ENCODE results near the gene SST. TPM values are rescaled to one million over a fixed set of nuclear protein-coding genes. Genes with fewer than 3 reads are reported as not detected.

SST gene
- total and polyA plus RNA-seq, 2 of the 8 experiments (the other 6 are each of a cell fraction or from before 2014, with no cell fraction given) = 0.50 TPM; not detected in 1

GRCh38 chr3:187702507-187703033 is 32.4 kb upstream of the SST start, which contains the start of gene RTP2:
Gene RTP2, minus strand, starts transcription at chr3:187702557. Its CDS starts 429 bp downstream, at chr3:187702128.
- Histone ChIP-seq H3K4me3 (ENCODE audit: extremely low read depth in 1 of 4, insufficient read depth in 2 of 4, low read depth in 3 of 4, low read length in 4 of 4) (no peak within 1 kb of the TSS), H2BK12ac (ENCODE audit: low read depth, low read length) (no peak within 1 kb of the TSS), H3K27me3 (replicated peaks in 1 of 4; ENCODE audit: control insufficient read depth in 3 of 4, extremely low read depth in 1 of 4, insufficient read depth in 3 of 4, low read length in 3 of 4) (no peaks in the 10 kb centered on the region), H2BK20ac (ENCODE audit: low read length) (no peak within 1 kb of the TSS), H3K79me1 (ENCODE audit: low read depth, low read length) (no peaks in the 10 kb centered on the region), H4K91ac (replicated peaks; ENCODE audit: insufficient read length, low read length) (no peak within 1 kb of the TSS), H4K5ac (ENCODE audit: insufficient read length, low read depth, low read length) (no peak within 1 kb of the TSS), H3K18ac (ENCODE audit: extremely low read depth, low read length) (no peak within 1 kb of the TSS), H4K20me1 (replicated peaks in 1 of 2; ENCODE audit: control insufficient read depth in 1 of 2, insufficient read depth in 2 of 2, low read length in 2 of 2) (no peaks in the 10 kb centered on the region), H3K9ac (replicated peaks in 1 of 4; ENCODE audit: extremely low read depth in 1 of 4, low read depth in 3 of 4, low read length in 3 of 4) (no peak within 1 kb of the TSS), H3K56ac (replicated peaks; ENCODE audit: insufficient read length, low read depth, low read length) (no peak within 1 kb of the TSS), H3K4ac (replicated peaks; ENCODE audit: insufficient read length, low read depth, low read length) (no peak within 1 kb of the TSS), H2BK15ac (ENCODE audit: low read length) (no peak within 1 kb of the TSS), H3K27ac (ENCODE audit: low read depth, low read length) (no peak within 1 kb of the TSS), H3K36me3 (ENCODE audit: control insufficient read depth in 2 of 4, insufficient read depth in 4 of 4, low read length in 3 of 4) (no peaks in the 10 kb centered on the region), H3K79me2 (ENCODE audit: control insufficient read depth in 1 of 2, insufficient read depth in 2 of 2, low read length in 2 of 2) (no peaks in the 10 kb centered on the region), H3K23me2 (ENCODE audit: low read depth, low read length) (no peaks in the 10 kb centered on the region), H3K9me3 (ENCODE audit: insufficient read depth in 2 of 2, low read depth in 1 of 2, low read length in 1 of 2) (no peaks in the 10 kb centered on the region), H3K4me1 (replicated peaks in 1 of 4; ENCODE audit: control insufficient read depth in 3 of 4, insufficient read depth in 4 of 4, low read length in 3 of 4) (no peaks in the 10 kb centered on the region), H3K23ac (ENCODE audit: insufficient read length) (no peak within 1 kb of the TSS), H2BK5ac (ENCODE audit: low read depth, low read length) (no peak within 1 kb of the TSS), H2BK120ac (replicated peaks; ENCODE audit: low read depth, low read length) (no peak within 1 kb of the TSS), H3K14ac (ENCODE audit: insufficient read length) (no peak within 1 kb of the TSS), H2AK5ac (ENCODE audit: low read depth, low read length) (no peak within 1 kb of the TSS), H2AFZ (ENCODE audit: low read length) (no peak within 1 kb of the TSS), H4K8ac (ENCODE audit: extremely low read depth, insufficient read depth, low read length) (no peak within 1 kb of the TSS), H3K4me2 (ENCODE audit: insufficient read depth in 1 of 2, low read depth in 2 of 2, low read length in 2 of 2) (no peak within 1 kb of the TSS)
- ChIA-PET POLR2A (ENCODE audit: partially characterized antibody) (no interaction called here), CTCF (ENCODE audit: partially characterized antibody) (interaction anchor here (1.2 to 23.0 kb wide), 8 partner anchors 9 to 470 kb away, joined by 3 to 280 read pairs (median 12); no protein-coding TSS in a partner anchor)
- FAIRE-seq (no peak), DNase-seq (ENCODE audit: low read depth in 1 of 2, low spot score in 2 of 2) (no peak)
- WGBS, 2 experiments (ENCODE audit: extremely low coverage in 1 of 2, insufficient coverage in 1 of 2, insufficient read length in 1 of 2, insufficient replicate concordance in 2 of 2, low coverage in 1 of 2, low lambda C conversion rate in 2 of 2, missing lambda C conversion rate in 1 of 2) = 72% methylated on average over 4 of the region's 4 CpGs; no CpG with 5 or more reads in 1 of the 2 experiments
- TF ChIP-seq RXRA (IDR thresholded peaks at IDR 0.05; ENCODE audit: insufficient read depth, low read depth, low read length) (no peak), BRCA1 (IDR thresholded peaks at IDR 0.05; ENCODE audit: low read depth, low read length) (no peak), CEBPB (IDR thresholded peaks at IDR 0.05; ENCODE audit: low read depth, low read length) (no peak), MAFK (IDR thresholded peaks at IDR 0.05; ENCODE audit: low read depth, low read length) (no peak), JUN (IDR thresholded peaks at IDR 0.05; ENCODE audit: low read depth, low read length) (no peak), CHD1 (IDR thresholded peaks at IDR 0.05; ENCODE audit: low read depth, low read length) (no peak), BACH1 (IDR thresholded peaks at IDR 0.05; ENCODE audit: low read length) (no peak), HDAC2 (IDR thresholded peaks at IDR 0.05; ENCODE audit: borderline replicate concordance in 1 of 2, low read depth in 2 of 2, low read length in 2 of 2) (no peak), CHD2 (IDR thresholded peaks at IDR 0.05; ENCODE audit: low read length) (no peak), TBP (IDR thresholded peaks at IDR 0.05; ENCODE audit: low read depth, low read length) (no peak), RAD21 (IDR thresholded peaks at IDR 0.05 in 1 of 2, conservative IDR thresholded peaks at IDR 0.05 in 1 of 2; ENCODE audit: low read depth in 2 of 2, low read length in 2 of 2) (no peak), CREB1 (IDR thresholded peaks at IDR 0.05) (no peak), CBX8 (IDR thresholded peaks at IDR 0.05; ENCODE audit: borderline replicate concordance, low read depth, low read length) (no peak), SIN3A (conservative IDR thresholded peaks at IDR 0.05 in 1 of 2, IDR thresholded peaks at IDR 0.05 in 1 of 2; ENCODE audit: low read depth in 1 of 2, low read length in 2 of 2) (no peak), KDM1A (IDR thresholded peaks at IDR 0.05; ENCODE audit: borderline replicate concordance, low read length) (no peak)
